Sciatic nerve (tissue), 2 donors: Measurements from ENCODE around the gene PRMT9. TPM values are rescaled to one million over a fixed set of nuclear protein-coding genes. Genes with fewer than 3 reads are reported as not detected.

ENCODE experiments used
- ATAC-seq: fragments of 200-7000 bp; cut with Tn5 transposase; one replicate; pipeline ENCODE4 v1.9.1; 2020; ENCODE audit warnings: mild to moderate bottlenecking, moderate library complexity
- DNase-seq: peaks from one replicate; pipeline ENCODE4 v3.0.0-alpha.2; 2020; ENCODE audit warnings: low spot score
- intact Hi-C: fragments of 100-400 bp; cut with DNase I; formaldehyde crosslinking; loops from one replicate; pipeline ENCODE4 v1.14.2; 2022
- total RNA-seq: library from RNA; stranded (reverse); fragmentation: NEBNext Ultra II Directional; extraction: Animal tissue kit (Norgen Biotek cat#: 25700); gene quantifications from one replicate; pipeline ENCODE4 v1.2.1, GENCODE V29; 2021
- donor health status: DM: no; HTN: no; CAD: no.
- donor health status: DM: no; HTN: no; CAD: no.

Gene PRMT9
- total RNA-seq, 1 donor from 2014 or later: 12.9 TPM

- ATAC-seq (no peak), DNase-seq (no peak)
- intact Hi-C loops: no loop called here
Measured at GRCh38 chr4:147689067-147689466, 5.1 kb upstream of the PRMT9 start.

DNA sequence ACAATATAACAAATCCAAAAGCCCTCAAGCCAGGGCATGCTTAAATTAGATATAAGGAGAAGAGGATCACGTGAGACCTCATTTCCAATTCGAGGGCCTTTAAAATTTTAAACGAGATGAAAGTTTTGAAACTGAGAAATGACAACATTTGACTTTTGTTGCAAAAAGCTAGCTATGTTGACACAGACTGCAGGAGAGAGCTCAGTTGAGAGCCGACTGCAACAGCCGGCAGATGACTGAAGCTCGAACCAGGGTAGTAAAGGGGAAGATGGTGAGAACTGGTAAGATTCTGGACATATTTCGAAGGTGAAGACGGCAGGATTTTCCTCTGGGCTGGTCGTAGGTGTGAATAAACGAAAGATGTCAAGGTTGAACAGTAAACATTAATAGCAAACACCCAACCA is 773 bp downstream of the PRMT9 start:
- DNase-seq: no peak
- intact Hi-C loops: no loop called here
- peak; percentile 61 for ATAC-seq

GRCh38 chr4:147682755-147683154 is 1.2 kb downstream of the PRMT9 start:
- ATAC-seq (no peak), DNase-seq (no peak)
- intact Hi-C loops: no loop called here

GRCh38 chr4:147678796-147679549 is 5.0 kb downstream of the PRMT9 start:
- intact Hi-C loops: no loop called here
- ATAC-seq (no peak), DNase-seq (no peak)

DNA sequence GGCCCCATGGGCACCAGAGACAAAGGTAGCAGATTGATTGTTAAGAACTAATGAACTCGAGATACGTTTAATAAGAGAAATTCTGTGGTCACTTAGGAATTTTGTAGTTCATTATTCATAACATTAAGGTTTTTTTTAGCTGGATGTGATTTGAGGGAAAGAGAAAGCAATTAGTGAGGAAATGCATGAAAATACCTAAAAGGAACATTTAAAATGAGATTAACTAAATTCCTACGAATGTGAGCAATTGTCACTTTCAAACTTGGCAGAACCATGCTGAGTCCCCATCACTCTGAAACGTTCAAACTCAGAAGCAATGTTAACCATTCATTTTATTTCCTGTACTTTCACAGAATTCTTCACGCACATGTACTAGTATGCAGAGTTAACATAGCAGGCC is 5.9 kb downstream of the PRMT9 start:
- no peak for ATAC-seq
- DNase-seq: no peak
- intact Hi-C loops: no loop called here

DNA sequence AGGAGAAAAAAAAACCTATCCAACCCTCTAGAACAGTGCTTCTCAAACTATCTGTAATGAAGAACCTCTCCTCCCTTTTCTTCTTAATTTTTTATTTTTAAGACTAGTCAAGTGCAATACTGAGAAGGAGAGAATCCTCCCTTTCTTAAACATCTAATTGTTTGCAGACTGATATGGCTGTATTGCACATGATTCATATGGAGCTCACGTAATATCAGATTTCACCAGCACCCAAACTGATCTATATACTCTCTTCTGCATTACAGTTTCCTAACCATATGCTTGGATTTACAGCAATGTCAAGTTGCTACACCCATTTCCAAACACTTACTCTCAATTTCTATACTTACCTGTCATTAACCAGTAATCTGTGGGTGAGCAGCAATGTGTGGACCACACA is 9.5 kb downstream of the PRMT9 start:
- DNase-seq: no peak
- intact Hi-C loops: no loop called here
- ATAC-seq: no peak

DNA sequence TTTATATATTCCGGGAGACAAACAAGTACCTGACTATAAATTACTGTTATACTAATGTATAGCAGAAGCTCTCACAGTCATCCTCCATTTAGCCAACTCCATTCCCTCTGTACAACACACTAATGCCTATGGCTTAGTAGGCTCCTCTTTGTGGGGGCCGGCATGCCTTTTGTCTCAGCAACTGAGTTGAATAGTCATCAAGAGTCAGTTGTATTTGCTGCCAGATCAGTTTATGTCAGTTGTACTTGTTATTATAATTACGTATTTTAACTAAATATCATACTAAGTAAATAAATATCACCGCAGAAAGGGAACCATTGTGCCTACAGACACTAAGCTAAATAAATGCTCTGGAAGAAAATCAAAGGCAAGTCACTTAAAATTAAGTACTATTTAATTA is 9.9 kb downstream of the PRMT9 start:
- ATAC-seq (no peak), DNase-seq (no peak)
- intact Hi-C loops: no loop called here

DNA sequence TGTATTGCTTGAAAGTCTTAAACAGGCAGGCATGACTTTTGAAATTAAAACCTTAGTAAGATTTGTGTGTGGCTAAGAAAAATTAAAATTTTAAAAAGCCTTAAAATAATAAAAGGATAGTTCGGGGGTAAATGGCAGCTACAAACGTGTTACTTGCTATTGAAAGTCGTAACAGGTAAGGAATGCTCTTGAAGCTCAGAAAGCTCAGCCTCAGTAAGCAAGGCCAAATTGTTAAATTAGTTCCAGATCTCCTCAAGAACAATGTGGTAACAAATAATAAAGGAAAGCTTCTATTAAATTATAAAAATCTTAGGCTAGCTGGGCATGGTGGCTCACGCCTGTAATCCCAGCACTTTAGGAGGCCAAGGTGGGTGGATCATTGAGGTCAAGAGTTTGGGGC is 25.5 kb downstream of the PRMT9 start:
- no peak for DNase-seq
- no peak for ATAC-seq
- intact Hi-C loops: no loop called here

DNA sequence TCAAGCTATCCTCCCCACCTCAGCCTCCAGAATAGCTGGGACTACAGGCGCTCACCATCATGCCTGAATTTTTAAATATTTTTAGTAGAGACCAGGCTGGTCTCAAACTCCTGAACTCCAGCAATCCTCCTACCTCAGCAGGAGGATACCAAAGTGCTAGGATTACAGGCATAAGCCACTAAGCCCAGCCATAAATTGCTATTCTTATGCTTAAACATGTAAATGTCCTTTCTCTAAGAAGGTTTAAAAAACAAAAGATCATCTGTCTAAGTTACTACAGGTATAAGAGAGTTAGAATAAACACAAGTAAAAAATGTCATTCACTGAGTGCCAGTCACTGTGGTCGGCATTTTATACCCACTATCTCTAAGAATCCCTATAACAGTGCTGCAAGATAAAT is 28.3 kb downstream of the PRMT9 start:
- ATAC-seq (no peak), DNase-seq (no peak)
- intact Hi-C loops: no loop called here

GRCh38 chr4:147651563-147651962 is 32.4 kb downstream of the PRMT9 start:
- intact Hi-C loops: no loop called here
- no peak for DNase-seq
- ATAC-seq: no peak

DNA sequence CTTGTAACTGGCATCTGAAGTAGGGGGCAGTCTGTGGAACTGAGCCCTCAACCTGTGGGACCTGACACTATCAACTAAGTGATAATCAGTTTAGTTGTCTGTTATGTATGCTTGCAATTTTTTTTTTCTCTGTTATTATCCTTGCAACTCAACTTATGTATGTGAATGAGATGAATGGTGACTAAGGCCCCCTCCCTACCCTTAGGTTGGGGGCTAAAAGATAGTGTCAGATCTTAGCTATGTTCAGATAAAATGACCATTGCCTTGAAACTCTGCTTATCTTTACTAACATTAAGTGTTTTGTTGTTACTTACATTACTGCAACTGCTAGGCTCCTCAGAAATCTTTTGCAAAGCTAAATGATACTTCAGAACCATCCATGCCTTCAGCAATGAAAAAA is 35.3 kb downstream of the PRMT9 start:
- intact Hi-C loops: no loop called here
- DNase-seq: no peak
- ATAC-seq: no peak

DNA sequence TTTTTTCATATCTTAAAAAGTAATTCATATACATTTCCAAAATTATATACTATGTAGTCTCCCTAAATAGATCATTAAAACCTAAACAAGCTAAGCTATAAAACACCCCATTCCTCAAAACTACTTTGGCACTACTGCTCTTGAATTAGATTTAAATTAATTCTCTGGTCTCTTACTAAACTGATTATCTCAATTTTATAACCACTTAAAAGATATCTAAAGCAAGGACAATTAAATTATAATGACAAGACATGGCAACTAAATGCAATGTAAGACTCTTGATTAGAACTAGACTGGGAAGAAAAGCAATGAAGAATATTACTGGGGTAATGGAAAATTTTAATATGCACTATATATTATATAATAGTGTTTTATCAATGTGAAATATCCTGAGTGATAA is 38.9 kb downstream of the PRMT9 start:
- intact Hi-C loops: no loop called here
- ATAC-seq (no peak), DNase-seq (no peak)

GRCh38 chr4:147644471-147644870 is 39.5 kb downstream of the PRMT9 start:
- no peak for DNase-seq
- intact Hi-C loops: no loop called here
- no peak for ATAC-seq

- ATAC-seq (no peak), DNase-seq (no peak)
- intact Hi-C loops: no loop called here
Measured at GRCh38 chr4:147643616-147644015, 40.3 kb downstream of the PRMT9 start.

DNA sequence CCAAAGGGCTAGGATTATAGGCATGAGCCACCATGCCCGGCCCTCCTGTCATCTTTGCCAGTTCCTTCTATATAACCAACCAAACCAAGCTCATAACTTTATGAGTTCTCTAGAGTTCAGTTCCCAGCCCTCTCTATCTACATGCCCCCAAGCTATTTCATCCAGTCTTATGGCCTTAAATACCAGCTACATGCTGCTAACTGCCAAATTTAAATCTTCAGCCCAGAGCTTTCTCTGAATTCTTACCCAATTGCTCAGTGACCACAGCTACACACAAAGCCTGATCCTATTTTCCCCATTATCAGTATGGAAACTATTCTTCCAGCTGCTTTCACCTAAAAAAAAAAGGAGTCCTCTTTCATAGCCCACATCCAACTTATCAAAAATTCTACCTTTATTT is 43.6 kb downstream of the PRMT9 start:
- DNase-seq (no peak), ATAC-seq (no peak)
- intact Hi-C loops: no loop called here

GRCh38 chr4:147639388-147639787 is 44.6 kb downstream of the PRMT9 start:
- intact Hi-C loops: no loop called here
- ATAC-seq (no peak), DNase-seq (no peak)

DNA sequence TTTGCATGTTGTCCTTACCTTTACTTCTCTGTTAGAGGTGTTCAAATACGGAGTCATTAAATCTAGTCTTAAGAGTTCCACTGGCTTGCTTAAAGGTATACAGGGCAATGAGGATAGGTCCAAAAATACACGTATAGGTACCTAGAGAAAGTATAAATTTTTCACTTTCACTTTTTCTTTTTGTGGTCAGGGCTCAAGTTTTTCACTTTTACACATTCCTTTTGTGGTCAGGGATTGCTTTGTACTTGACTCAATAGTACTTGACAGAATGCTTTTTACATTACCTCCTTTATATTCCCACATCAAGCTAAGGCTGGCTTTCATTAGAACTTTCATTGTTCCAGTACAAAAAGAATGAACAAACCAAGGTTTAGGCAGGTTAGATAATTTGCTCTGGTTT is 45.0 kb downstream of the PRMT9 start:
- intact Hi-C loops: no loop called here
- ATAC-seq (no peak), DNase-seq (no peak)

GRCh38 chr4:147638365-147638764 is 45.6 kb downstream of the PRMT9 start:
- intact Hi-C loops: no loop called here
- no peak for DNase-seq
- no peak for ATAC-seq

- no peak for DNase-seq
- intact Hi-C loops: no loop called here
Measured at GRCh38 chr4:147635348-147635747, 48.6 kb downstream of the PRMT9 start.

DNA sequence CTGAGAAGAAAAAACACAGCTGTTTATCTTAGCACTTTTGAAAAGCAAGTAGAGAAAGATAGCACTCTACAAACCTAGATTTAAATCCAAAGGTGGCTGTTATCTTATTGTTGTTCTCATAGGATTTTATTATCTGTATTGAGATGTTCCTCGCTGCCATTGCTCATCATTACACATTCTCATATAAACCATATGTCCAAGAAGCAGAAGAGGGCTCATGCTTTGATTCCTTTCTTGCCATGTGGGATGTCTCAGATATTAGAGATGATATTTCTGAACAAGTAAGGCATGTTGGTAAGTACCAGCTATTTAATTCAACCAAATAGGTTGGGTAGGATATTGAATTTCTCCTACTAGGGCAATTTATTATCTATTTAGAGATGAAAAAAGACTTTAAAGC is 50.3 kb downstream of the PRMT9 start:
- ATAC-seq (no peak), DNase-seq (no peak)
- intact Hi-C loops: no loop called here

More at GRCh38 chr4:147635348-147635747, 48.6 kb downstream of the PRMT9 start:
- ATAC-seq: no peak

DNA sequence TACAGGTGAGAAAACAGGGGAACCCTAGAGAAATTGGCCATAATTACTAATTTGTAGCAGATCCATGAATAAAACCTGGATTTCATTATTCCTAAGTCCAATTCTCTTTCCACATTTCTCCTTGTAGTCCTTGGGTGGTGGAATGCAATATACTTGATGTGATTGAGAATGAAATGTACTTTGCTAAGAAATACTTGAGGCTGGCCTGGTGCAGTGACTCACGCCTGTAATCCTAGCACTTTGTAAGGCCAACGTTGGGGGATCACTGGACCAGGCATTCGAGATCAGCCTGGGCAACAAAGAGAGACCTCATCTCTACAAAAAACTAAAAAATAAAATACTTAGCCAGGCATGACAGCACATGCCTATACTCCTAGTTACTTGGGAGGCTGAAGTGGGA is 50.9 kb downstream of the PRMT9 start:
- no peak for ATAC-seq
- intact Hi-C loops: no loop called here

More for the DNA sequence above, 50.9 kb downstream of the PRMT9 start:
- DNase-seq: no peak
